Gastroesophageal sphincter (tissue), 4 donors: Measurements from ENCODE around the gene PUDP. TPM values are rescaled to one million over a fixed set of nuclear protein-coding genes. Genes with fewer than 3 reads are reported as not detected.

ENCODE experiments used
- ATAC-seq: fragments of 150-250 bp; one replicate; pipeline ENCODE4 v1.9.1; 2016; ENCODE audit warnings: mild to moderate bottlenecking, moderate library complexity
- H3K27ac ChIP-seq, 4 donors: fragments of 200-600 bp; sonication (generic) in 3 of 4; 1 replicate in 3 of 4; 2 replicates in 1 of 4; pipeline ENCODE4 v1.5.1; 2016 to 2019
- H3K27me3 ChIP-seq: fragments of 200-600 bp; sonication (generic); one replicate; pipeline ENCODE4 v1.5.1; 2019
- H3K36me3 ChIP-seq, 2 donors: fragments of 200-600 bp; sonication (generic); one replicate each; pipeline ENCODE4 v1.5.1; 2019; ENCODE audit warnings: control low read depth in 1 of 2
- H3K4me1 ChIP-seq, 3 donors: fragments of 200-600 bp; sonication (generic); 1 replicate in 2 of 3; 2 replicates in 1 of 3; pipeline ENCODE4 v1.5.1; 2016 to 2019; ENCODE audit warnings: control low read depth in 2 of 3
- H3K4me3 ChIP-seq, 2 donors: fragments of 200-600 bp; sonication (generic); one replicate each; pipeline ENCODE4 v1.5.1; 2019; ENCODE audit warnings: mild to moderate bottlenecking in 1 of 2, moderate library complexity in 1 of 2
- H3K9me3 ChIP-seq, 3 donors: fragments of 200-600 bp; sonication (generic); one replicate each; pipeline ENCODE4 v1.5.1; 2017 to 2019; ENCODE audit warnings: control low read depth in 2 of 3
- CTCF ChIP-seq, 4 experiments: fragments of 200-600 bp in 2 of 4; fragments of 450-650 bp in 2 of 4; sonication (generic) in 1 of 4; IDR thresholded peaks; one replicate each; pipeline ENCODE4 v1.5.1; 2017 to 2019; ENCODE audit warnings: antibody characterized with exemption in 4 of 4, mild to moderate bottlenecking in 2 of 4, moderate library complexity in 2 of 4
- EP300 ChIP-seq: sonication (generic); formaldehyde crosslinking; IDR thresholded peaks from one replicate; pipeline ENCODE4 v1.6.1; 2017; ENCODE audit warnings: antibody characterized with exemption, mild to moderate bottlenecking
- POLR2A ChIP-seq, 2 donors: fragments of 450-650 bp; IDR thresholded peaks; one replicate each; pipeline ENCODE4 v1.6.1; 2017; ENCODE audit warnings: antibody characterized with exemption in 2 of 2, mild to moderate bottlenecking in 2 of 2, moderate library complexity in 1 of 2
- POLR2AphosphoS5 ChIP-seq: sonication (generic); formaldehyde crosslinking; IDR thresholded peaks from one replicate; pipeline ENCODE4 v1.6.1; 2017; ENCODE audit warnings: antibody characterized with exemption
- WGBS, 2 donors: methylation state at CpG; one replicate each; pipeline ENCODE4 v1.1.5; 2018; ENCODE audit warnings: low coverage in 1 of 2; 5-methylcytosine and 5-hydroxymethylcytosine counted together
- total RNA-seq, 4 donors: library from RNA; depleted of rRNA; stranded (reverse); fragments of >200 nt; gene quantifications; one replicate each; pipeline ENCODE4 v1.1.0, GENCODE V29; 2016

The PUDP gene
- total RNA-seq, 4 donors from 2014 or later: 4.8 to 10.5 (median 8.1) TPM

DNA sequence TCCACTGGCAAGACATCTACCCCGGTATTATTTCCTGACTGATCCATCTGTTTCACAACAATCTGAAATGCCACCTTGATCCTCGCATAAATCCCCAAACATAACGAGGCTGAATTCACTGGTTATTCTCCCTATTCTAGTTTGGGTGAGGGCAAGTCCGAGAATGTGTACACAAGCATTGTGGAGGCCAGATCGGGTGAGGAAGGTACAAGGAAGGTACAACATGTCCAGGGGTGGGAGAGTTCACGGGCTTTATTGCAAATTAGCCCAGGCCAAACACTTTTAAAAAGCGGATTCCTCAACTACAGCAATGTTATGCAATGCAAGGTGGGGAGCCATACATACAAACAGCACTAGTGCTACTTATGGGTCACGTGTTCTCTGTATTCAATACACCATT, 82.5 kb downstream of the PUDP start:
- no peak for ATAC-seq

DNA sequence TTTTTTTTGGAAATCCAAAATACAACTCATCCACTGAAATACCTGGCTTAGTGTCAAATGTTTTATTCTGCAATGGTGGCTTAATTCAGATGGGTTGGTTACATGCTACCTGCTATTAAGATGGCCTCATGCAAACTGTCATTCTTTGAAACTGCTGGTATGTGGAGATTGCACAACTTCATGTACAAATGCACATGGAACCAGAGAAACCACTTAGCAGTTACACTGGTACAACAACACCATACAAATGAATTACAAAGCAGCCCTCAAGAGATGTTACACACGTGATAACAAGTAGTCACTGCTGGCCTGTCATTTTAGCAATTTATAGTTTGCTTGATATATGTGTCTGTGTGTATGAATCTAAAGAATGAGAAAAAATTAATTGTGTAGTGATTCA, 85.0 kb downstream of the PUDP start:
- no peaks in the 10 kb centered on the region for H3K4me1 ChIP-seq
- WGBS, 2 donors: 71 to 80% methylated on average over 1 of the region's 1 CpG
- no peak overlapping the region for H3K27ac ChIP-seq
- H3K36me3 ChIP-seq: peaks cover 0 to 1% of the 10 kb centered on the region in 2 donors
- no peaks in the 10 kb centered on the region for H3K9me3 ChIP-seq
- H3K4me3 ChIP-seq: no peak overlapping the region
- H3K27me3 ChIP-seq: no peaks in the 10 kb centered on the region
- ATAC-seq: no peak
- TF ChIP-seq POLR2A (IDR thresholded peaks at IDR 0.05) (no peak), POLR2AphosphoS5 (no peak), CTCF (IDR thresholded peaks at IDR 0.05) (no peak), EP300 (no peak)

More for the DNA sequence above, 82.5 kb downstream of the PUDP start:
- H3K9me3 ChIP-seq: no peaks in the 10 kb centered on the region
- no peak overlapping the region for H3K27ac ChIP-seq
- H3K4me1 ChIP-seq: no peaks in the 10 kb centered on the region
- whole genome bisulfite sequencing, 2 donors: 95 to 96% methylated on average over 6 to 8 of the region's 8 CpGs
- no peak overlapping the region for H3K4me3 ChIP-seq
- TF ChIP-seq EP300 (no peak), POLR2A (IDR thresholded peaks at IDR 0.05) (no peak)
- no peaks in the 10 kb centered on the region for H3K27me3 ChIP-seq
- H3K36me3 ChIP-seq: no peaks in the 10 kb centered on the region

- ATAC-seq: no peak
- H3K27ac ChIP-seq: no peak overlapping the region
- H3K9me3 ChIP-seq: no peaks in the 10 kb centered on the region
- H3K4me1 ChIP-seq: no peaks in the 10 kb centered on the region
- TF ChIP-seq EP300 (no peak), CTCF (IDR thresholded peaks at IDR 0.05) (no peak), POLR2AphosphoS5 (no peak), POLR2A (IDR thresholded peaks at IDR 0.05) (no peak)
- peaks cover 0 to 8% of the 10 kb centered on the region in 2 donors for H3K36me3 ChIP-seq
- WGBS, 2 donors: 57 to 75% methylated on average over 1 of the region's 1 CpG
- no peak overlapping the region for H3K4me3 ChIP-seq
- no peaks in the 10 kb centered on the region for H3K27me3 ChIP-seq
Observed at GRCh38 chrX:7062276-7062675, 85.7 kb downstream of the PUDP start.

GRCh38 chrX:7061429-7061828, 86.5 kb downstream of the PUDP start:
- no peaks in the 10 kb centered on the region for H3K9me3 ChIP-seq
- H3K4me1 ChIP-seq: no peaks in the 10 kb centered on the region
- no peak overlapping the region for H3K27ac ChIP-seq
- H3K27me3 ChIP-seq: no peaks in the 10 kb centered on the region
- no peak for ATAC-seq
- WGBS, 2 donors: 78 to 84% methylated on average over 2 of the region's 2 CpGs
- no peak for TF ChIP-seq CTCF (IDR thresholded peaks at IDR 0.05)
- no peak for TF ChIP-seq POLR2A (IDR thresholded peaks at IDR 0.05)
- no peak for TF ChIP-seq EP300
- no peak for TF ChIP-seq POLR2AphosphoS5
- H3K36me3 ChIP-seq: peaks cover 0 to 10% of the 10 kb centered on the region in 2 donors
- no peak overlapping the region for H3K4me3 ChIP-seq

GRCh38 chrX:7060444-7060843, 87.5 kb downstream of the PUDP start:
- Histone ChIP-seq H3K36me3 (peaks cover 0 to 10% of the 10 kb centered on the region in 2 donors), H3K4me3 (no peak overlapping the region), H3K4me1 (no peaks in the 10 kb centered on the region), H3K9me3 (no peaks in the 10 kb centered on the region), H3K27ac (no peak overlapping the region), H3K27me3 (no peaks in the 10 kb centered on the region)
- TF ChIP-seq POLR2AphosphoS5 (no peak), POLR2A (IDR thresholded peaks at IDR 0.05) (no peak), EP300 (no peak), CTCF (IDR thresholded peaks at IDR 0.05) (no peak)
- WGBS, 2 donors: 100% methylated on average over 4 of the region's 6 CpGs; no CpG with 5 or more reads in 1 of the 2 donors
- no peak for ATAC-seq
